ENCODE data around the gene FA2H.

- TF ChIP-seq POLR2A (IDR thresholded peaks at IDR 0.05): no peak
- TF ChIP-seq CTCF (IDR thresholded peaks at IDR 0.05): no peak
Observed at GRCh38 chr16:74666010-74666421, 108.6 kb downstream of the FA2H start.
